ENCODE measurements around the gene AKAP8L. TPM values are rescaled to one million over a fixed set of nuclear protein-coding genes. Genes with fewer than 3 reads are reported as not detected.
"Not testable (repeated sequence)": the region's sequence is repeated elsewhere in the genome, so short reads cannot be mapped to it uniquely, and the experiment has no call there.

The AKAP8L gene
- total and polyA plus RNA-seq, 9 donors: 52.8 to 84.5 (median 70.1) TPM

GRCh38 chr19:15358918-15359317 is 59.9 kb downstream of the AKAP8L start:
- H3K27me3 ChIP-seq (ENCODE audit: control insufficient read depth, insufficient read depth, low read length): no peaks in the 10 kb centered on the region
- WGBS (ENCODE audit: insufficient coverage): 83% methylated on average over 1 of the region's 3 CpGs
- DNase-seq: no peak
- no peak overlapping the region for H3K27ac ChIP-seq (ENCODE audit: low read length)
- peaks cover 63% of the 10 kb centered on the region for H3K36me3 ChIP-seq (ENCODE audit: control insufficient read depth, insufficient read depth, low read length)
- H3K9me3 ChIP-seq (replicated peaks; ENCODE audit: control insufficient read depth, low read depth, low read length): no peaks in the 10 kb centered on the region
- no peak overlapping the region for H3K4me3 ChIP-seq (ENCODE audit: low read length)
- no peaks in the 10 kb centered on the region for H3K4me1 ChIP-seq (ENCODE audit: control insufficient read depth, insufficient read depth, low read length)

DNA sequence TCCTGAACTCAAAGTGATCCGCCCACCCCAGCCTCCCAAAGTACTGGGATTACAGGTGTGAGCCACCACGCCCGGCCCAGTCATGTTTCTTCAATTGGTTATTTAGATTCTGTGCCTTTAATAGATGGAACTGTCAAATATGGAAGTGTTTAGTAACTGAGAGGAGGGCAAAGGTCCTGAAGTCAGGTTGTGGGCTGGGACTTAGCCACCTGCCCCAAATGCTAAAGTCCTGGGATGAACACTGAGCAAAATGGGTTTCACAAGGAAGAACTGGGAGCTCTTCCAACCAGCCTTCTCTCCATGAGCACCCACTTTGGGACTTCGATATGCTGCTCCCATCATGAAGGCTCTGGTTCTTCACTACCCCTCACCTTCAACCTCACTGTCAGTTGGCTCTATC is 60.9 kb downstream of the AKAP8L start:
- no peak overlapping the region for H3K4me3 ChIP-seq (ENCODE audit: low read length)
- no peak overlapping the region for H3K27ac ChIP-seq (ENCODE audit: low read length)
- H3K36me3 ChIP-seq (ENCODE audit: control insufficient read depth, insufficient read depth, low read length): peaks cover 68% of the 10 kb centered on the region
- no peak for DNase-seq
- no peaks in the 10 kb centered on the region for H3K4me1 ChIP-seq (ENCODE audit: control insufficient read depth, insufficient read depth, low read length)
- H3K9me3 ChIP-seq (replicated peaks; ENCODE audit: control insufficient read depth, low read depth, low read length): no peaks in the 10 kb centered on the region
- H3K27me3 ChIP-seq (ENCODE audit: control insufficient read depth, insufficient read depth, low read length): no peaks in the 10 kb centered on the region
- 100% methylated on average over 1 of the region's 4 CpGs for WGBS (ENCODE audit: insufficient coverage)

GRCh38 chr19:15354566-15355296 is 64.1 kb downstream of the AKAP8L start:
- no peak overlapping the region for H3K27ac ChIP-seq (ENCODE audit: low read length)
- H3K36me3 ChIP-seq (ENCODE audit: control insufficient read depth, insufficient read depth, low read length): peaks cover 47% of the 10 kb centered on the region
- no peaks in the 10 kb centered on the region for H3K4me1 ChIP-seq (ENCODE audit: control insufficient read depth, insufficient read depth, low read length)
- peak; percentile 34 for DNase-seq
- WGBS (ENCODE audit: insufficient coverage): 79% methylated on average over 24 of the region's 27 CpGs
- H3K27me3 ChIP-seq (ENCODE audit: control insufficient read depth, insufficient read depth, low read length): no peaks in the 10 kb centered on the region
- H3K4me3 ChIP-seq (ENCODE audit: low read length): no peak overlapping the region
- H3K9me3 ChIP-seq (replicated peaks; ENCODE audit: control insufficient read depth, low read depth, low read length): no peaks in the 10 kb centered on the region

DNA sequence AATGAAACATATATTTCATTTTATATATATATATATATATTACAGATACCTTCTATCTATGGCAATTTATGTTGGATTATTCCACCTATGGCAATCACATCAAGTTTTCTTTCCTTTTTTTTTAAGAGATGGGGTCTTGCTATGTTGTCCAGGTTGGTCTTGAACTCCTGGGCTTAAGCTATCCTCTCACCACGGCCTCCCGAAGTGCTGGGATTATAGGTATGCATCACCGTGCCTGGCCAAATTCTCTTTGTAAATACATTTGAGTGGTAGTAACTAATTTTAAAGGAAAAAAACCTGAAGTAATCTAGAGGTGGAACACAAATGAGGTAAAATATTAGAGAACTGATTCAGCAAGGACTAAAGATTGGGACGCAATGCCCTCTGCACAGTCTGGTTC is 64.9 kb downstream of the AKAP8L start:
- DNase-seq: no peak
- Histone ChIP-seq H3K27me3 (ENCODE audit: control insufficient read depth, insufficient read depth, low read length) (no peaks in the 10 kb centered on the region), H3K4me3 (ENCODE audit: low read length) (no peak overlapping the region), H3K9me3 (replicated peaks; ENCODE audit: control insufficient read depth, low read depth, low read length) (no peaks in the 10 kb centered on the region), H3K27ac (ENCODE audit: low read length) (no peak overlapping the region), H3K4me1 (ENCODE audit: control insufficient read depth, insufficient read depth, low read length) (no peaks in the 10 kb centered on the region), H3K36me3 (ENCODE audit: control insufficient read depth, insufficient read depth, low read length) (peaks cover 40% of the 10 kb centered on the region)
- WGBS (ENCODE audit: insufficient coverage): 100% methylated on average over 1 of the region's 4 CpGs

- not testable (repeated sequence) for H3K4me3 ChIP-seq (ENCODE audit: low read length); H3K4me1 ChIP-seq (ENCODE audit: control insufficient read depth, insufficient read depth, low read length); H3K27me3 ChIP-seq (ENCODE audit: control insufficient read depth, insufficient read depth, low read length); H3K9me3 ChIP-seq (replicated peaks; ENCODE audit: control insufficient read depth, low read depth, low read length); H3K27ac ChIP-seq (ENCODE audit: low read length); DNase-seq
- WGBS (ENCODE audit: insufficient coverage): 90% methylated on average over 8 of the region's 8 CpGs
- H3K36me3 ChIP-seq (ENCODE audit: control insufficient read depth, insufficient read depth, low read length): peaks cover 30% of the 10 kb centered on the region
Measured at GRCh38 chr19:15352535-15352934, 66.3 kb downstream of the AKAP8L start.

DNA sequence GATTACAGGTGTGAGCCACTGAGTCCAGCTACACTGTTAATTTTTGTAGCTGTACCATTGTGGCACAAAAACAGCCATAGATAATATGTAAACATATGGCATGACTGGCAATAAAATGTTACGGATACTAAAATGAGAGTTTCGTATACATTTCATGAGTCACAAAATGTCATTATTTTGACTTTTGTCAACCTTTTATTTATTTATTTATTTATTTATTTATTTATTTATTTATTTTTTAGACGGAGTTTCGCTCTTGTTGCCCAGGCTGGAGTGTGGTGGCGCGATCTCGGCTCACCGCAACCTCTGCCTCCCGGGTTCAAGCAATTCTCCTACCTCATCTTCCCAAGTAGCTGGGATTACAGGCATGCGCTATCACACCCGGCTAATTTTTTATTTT is 77.5 kb downstream of the AKAP8L start:
- not testable (repeated sequence) for H3K27me3 ChIP-seq (ENCODE audit: control insufficient read depth, insufficient read depth, low read length); H3K27ac ChIP-seq (ENCODE audit: low read length); DNase-seq; H3K4me3 ChIP-seq (ENCODE audit: low read length); H3K36me3 ChIP-seq (ENCODE audit: control insufficient read depth, insufficient read depth, low read length); H3K4me1 ChIP-seq (ENCODE audit: control insufficient read depth, insufficient read depth, low read length); H3K9me3 ChIP-seq (replicated peaks; ENCODE audit: control insufficient read depth, low read depth, low read length)
- no CpG with 5 or more reads among the region's 11 CpGs for WGBS (ENCODE audit: insufficient coverage)

DNA sequence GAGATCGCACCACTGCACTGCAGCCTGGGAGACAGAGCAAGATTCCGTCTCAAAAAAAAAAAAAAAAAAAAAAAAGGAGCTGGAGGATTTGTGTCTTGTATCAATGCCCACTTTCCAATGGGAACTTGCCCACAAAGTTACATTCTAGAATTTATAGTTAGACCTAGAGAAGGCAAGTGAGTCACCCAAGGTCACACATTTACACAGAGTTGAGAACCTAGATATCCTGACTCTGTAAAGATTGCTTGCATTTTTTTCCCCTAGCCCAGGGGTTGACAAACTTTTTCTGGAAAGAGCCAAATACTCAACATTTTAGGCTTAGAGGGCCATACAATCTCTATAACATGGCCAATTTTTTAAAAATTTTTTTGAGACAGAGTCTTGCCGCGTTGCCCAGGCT is 78.7 kb downstream of the AKAP8L start:
- WGBS (ENCODE audit: insufficient coverage): 100% methylated on average over 2 of the region's 4 CpGs
- H3K36me3 ChIP-seq (ENCODE audit: control insufficient read depth, insufficient read depth, low read length): peaks cover 4% of the 10 kb centered on the region
- H3K4me3 ChIP-seq (ENCODE audit: low read length): no peak overlapping the region
- no peak overlapping the region for H3K27ac ChIP-seq (ENCODE audit: low read length)
- H3K4me1 ChIP-seq (ENCODE audit: control insufficient read depth, insufficient read depth, low read length): no peaks in the 10 kb centered on the region
- no peak for DNase-seq
- H3K27me3 ChIP-seq (ENCODE audit: control insufficient read depth, insufficient read depth, low read length): no peaks in the 10 kb centered on the region
- H3K9me3 ChIP-seq (replicated peaks; ENCODE audit: control insufficient read depth, low read depth, low read length): no peaks in the 10 kb centered on the region

- Histone ChIP-seq H3K27me3 (ENCODE audit: control insufficient read depth, insufficient read depth, low read length) (no peaks in the 10 kb centered on the region), H3K27ac (ENCODE audit: low read length) (no peak overlapping the region), H3K4me1 (ENCODE audit: control insufficient read depth, insufficient read depth, low read length) (peaks cover 7% of the 10 kb centered on the region), H3K36me3 (ENCODE audit: control insufficient read depth, insufficient read depth, low read length) (peaks cover 2% of the 10 kb centered on the region), H3K4me3 (ENCODE audit: low read length) (no peak overlapping the region), H3K9me3 (replicated peaks; ENCODE audit: control insufficient read depth, low read depth, low read length) (no peaks in the 10 kb centered on the region)
- 100% methylated on average over 1 of the region's 8 CpGs for WGBS (ENCODE audit: insufficient coverage)
- no peak for DNase-seq
Measured at GRCh38 chr19:15337202-15337601, 81.6 kb downstream of the AKAP8L start.

DNA sequence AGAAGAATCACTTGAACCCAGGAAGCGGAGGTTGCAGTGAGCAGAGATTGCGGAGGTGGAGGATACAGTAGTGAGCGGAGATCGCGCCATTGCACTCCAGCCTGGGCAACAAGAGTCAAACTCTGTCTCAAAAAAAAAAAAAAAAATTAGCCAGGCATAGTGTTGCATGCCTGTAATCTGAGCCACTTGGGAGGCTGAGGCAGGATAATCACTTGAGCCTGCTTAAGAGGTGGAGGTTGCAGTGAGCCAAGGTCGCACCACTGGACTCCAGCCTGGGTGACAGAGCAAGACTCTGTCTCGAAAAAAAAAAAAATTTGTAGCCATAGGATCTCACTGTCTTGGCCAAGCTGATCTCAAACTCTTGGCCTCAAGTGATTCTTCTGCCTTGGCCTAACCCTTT is 82.8 kb downstream of the AKAP8L start:
- H3K9me3 ChIP-seq (replicated peaks; ENCODE audit: control insufficient read depth, low read depth, low read length); H3K36me3 ChIP-seq (ENCODE audit: control insufficient read depth, insufficient read depth, low read length); H3K27me3 ChIP-seq (ENCODE audit: control insufficient read depth, insufficient read depth, low read length); H3K27ac ChIP-seq (ENCODE audit: low read length); H3K4me3 ChIP-seq (ENCODE audit: low read length); H3K4me1 ChIP-seq (ENCODE audit: control insufficient read depth, insufficient read depth, low read length); DNase-seq: not testable (repeated sequence)
- WGBS (ENCODE audit: insufficient coverage): no CpG with 5 or more reads among the region's 7 CpGs

- peak within 1 kb of the TSS; percentile 90 for H3K4me3 ChIP-seq (ENCODE audit: low read length)
- H3K36me3 ChIP-seq (ENCODE audit: control insufficient read depth, insufficient read depth, low read length): no peaks in the 10 kb centered on the region
- no peaks in the 10 kb centered on the region for H3K27me3 ChIP-seq (ENCODE audit: control insufficient read depth, insufficient read depth, low read length)
- no peaks in the 10 kb centered on the region for H3K9me3 ChIP-seq (replicated peaks; ENCODE audit: control insufficient read depth, low read depth, low read length)
- 3% methylated on average over 70 of the region's 81 CpGs for WGBS (ENCODE audit: insufficient coverage)
- H3K4me1 ChIP-seq (ENCODE audit: control insufficient read depth, insufficient read depth, low read length): peaks cover 26% of the 10 kb centered on the region
- DNase-seq: peak; percentile 84
- peak within 1 kb of the TSS; percentile 64 for H3K27ac ChIP-seq (ENCODE audit: low read length)
Measured at GRCh38 chr19:15332311-15332996, 86.3 kb downstream of the AKAP8L start, which contains the start of gene BRD4. Gene BRD4, minus strand, starts transcription at chr19:15332539. Its CDS starts 59,440 bp downstream, at chr19:15273099.

All from muscle of leg (tissue), 11 donors.